ENCODE data around the gene B3GAT1. TPM values are rescaled to one million over a fixed set of nuclear protein-coding genes. Genes with fewer than 3 reads are reported as not detected.

Gene B3GAT1
- total RNA-seq, 1 experiment from 2014 or later = not detected

- Histone ChIP-seq H3K27ac (ENCODE audit: low read depth, low read length) (no peak overlapping the region), H3K79me2 (ENCODE audit: insufficient read depth, low read length) (no peaks in the 10 kb centered on the region), H3K4me1 (ENCODE audit: control insufficient read depth in 1 of 2, insufficient read depth in 2 of 2, low read length in 2 of 2) (no peaks in the 10 kb centered on the region), H3K4me2 (ENCODE audit: low read length) (no peak overlapping the region), H3K27me3 (ENCODE audit: insufficient read depth, low read length) (no peaks in the 10 kb centered on the region), H2AFZ (ENCODE audit: low read depth, low read length, poor library complexity, severe bottlenecking) (no peak overlapping the region), H3K9me3 (ENCODE audit: control insufficient read depth in 1 of 2, insufficient read depth in 1 of 2, low read depth in 1 of 2, low read length in 2 of 2) (no peaks in the 10 kb centered on the region), H3K4me3 (replicated peaks in 1 of 2; ENCODE audit: low read depth in 1 of 2, low read length in 2 of 2) (no peak overlapping the region), H3K9ac (ENCODE audit: low read length) (no peak overlapping the region), H3K36me3 (ENCODE audit: control insufficient read depth in 1 of 2, insufficient read depth in 2 of 2, low read length in 2 of 2) (no peaks in the 10 kb centered on the region), H3K9me2 (ENCODE audit: insufficient read depth) (no peaks in the 10 kb centered on the region), H4K20me1 (ENCODE audit: insufficient read depth) (no peaks in the 10 kb centered on the region)
- BruUV-seq (replicated peaks) = no TSS peak
- CTCF ChIA-PET = no interaction called here
- RAD21 ChIA-PET (ENCODE audit: low non-redundant PET in 1 of 2, low total read pairs in 2 of 2, uncharacterized antibody in 2 of 2, unreplicated experiment in 2 of 2) = no interaction called here
- DNase-seq (ENCODE audit: low read depth, low spot score) (no peak), ATAC-seq (no peak)
- POLR2A ChIA-PET = no interaction called here
- TF ChIP-seq CTCF (IDR thresholded peaks at IDR 0.05 in 2 of 3, conservative IDR thresholded peaks at IDR 0.05 in 1 of 3; ENCODE audit: borderline replicate concordance in 1 of 3, insufficient read depth in 1 of 3, low read depth in 2 of 3, low read length in 2 of 3) = 0 out of 6 replicates have a peak, but pooled peaks of 1 of the 3 experiments have one; percentile 7
- TF ChIP-seq SP1 (IDR thresholded peaks at IDR 0.05; ENCODE audit: low read depth) = no peak
- intact Hi-C loops (cut with micrococcal nuclease) = no loop called here
Observed at GRCh38 chr11:134389464-134390180, 22.4 kb downstream of the B3GAT1 start.

- ChIA-PET RAD21 (ENCODE audit: low non-redundant PET in 1 of 2, low total read pairs in 2 of 2, uncharacterized antibody in 2 of 2, unreplicated experiment in 2 of 2) (no interaction called here), CTCF (no interaction called here), POLR2A (no interaction called here)
- H2AFZ ChIP-seq (ENCODE audit: low read depth, low read length, poor library complexity, severe bottlenecking) = no peak overlapping the region
- no peaks in the 10 kb centered on the region for H3K9me3 ChIP-seq (ENCODE audit: control insufficient read depth in 1 of 2, insufficient read depth in 1 of 2, low read depth in 1 of 2, low read length in 2 of 2)
- no peaks in the 10 kb centered on the region for H3K9me2 ChIP-seq (ENCODE audit: insufficient read depth)
- BruUV-seq (replicated peaks) = no TSS peak
- intact Hi-C loops (cut with micrococcal nuclease) = no loop called here
- no peaks in the 10 kb centered on the region for H3K27me3 ChIP-seq (ENCODE audit: insufficient read depth, low read length)
- H3K4me1 ChIP-seq (ENCODE audit: control insufficient read depth in 1 of 2, insufficient read depth in 2 of 2, low read length in 2 of 2) = no peaks in the 10 kb centered on the region
- no peaks in the 10 kb centered on the region for H4K20me1 ChIP-seq (ENCODE audit: insufficient read depth)
- DNase-seq (ENCODE audit: low read depth, low spot score) (no peak), ATAC-seq (no peak)
- H3K4me2 ChIP-seq (ENCODE audit: low read length) = no peak overlapping the region
- no peak overlapping the region for H3K27ac ChIP-seq (ENCODE audit: low read depth, low read length)
- no peak overlapping the region for H3K4me3 ChIP-seq (replicated peaks in 1 of 2; ENCODE audit: low read depth in 1 of 2, low read length in 2 of 2)
- H3K79me2 ChIP-seq (ENCODE audit: insufficient read depth, low read length) = no peaks in the 10 kb centered on the region
- H3K9ac ChIP-seq (ENCODE audit: low read length) = no peak overlapping the region
- no peaks in the 10 kb centered on the region for H3K36me3 ChIP-seq (ENCODE audit: control insufficient read depth in 1 of 2, insufficient read depth in 2 of 2, low read length in 2 of 2)
- TF ChIP-seq ELF1 (IDR thresholded peaks at IDR 0.05; ENCODE audit: borderline replicate concordance, low read depth) (no peak), EZH2phosphoT487 (IDR thresholded peaks at IDR 0.05; ENCODE audit: borderline replicate concordance) (no peak), SP1 (IDR thresholded peaks at IDR 0.05; ENCODE audit: low read depth) (no peak), POLR2AphosphoS5 (IDR thresholded peaks at IDR 0.05; ENCODE audit: low read depth, low read length) (no peak), SRF (IDR thresholded peaks at IDR 0.05; ENCODE audit: low read depth) (no peak), CBX3 (IDR thresholded peaks at IDR 0.05; ENCODE audit: low read depth) (no peak), POLR2A (IDR thresholded peaks at IDR 0.05; ENCODE audit: borderline replicate concordance, extremely low read depth, insufficient read depth, insufficient read length) (no peak), ATF3 (IDR thresholded peaks at IDR 0.05) (no peak), FOSL1 (IDR thresholded peaks at IDR 0.05; ENCODE audit: low read depth) (no peak), JUND (IDR thresholded peaks at IDR 0.05) (no peak), SIN3A (IDR thresholded peaks at IDR 0.05; ENCODE audit: low read depth) (no peak), ZNF274 (IDR thresholded peaks at IDR 0.05; ENCODE audit: low read depth, low read length) (no peak), YY1 (IDR thresholded peaks at IDR 0.05; ENCODE audit: extremely low read depth, insufficient replicate concordance, low read depth, low read length) (no peak), EGR1 (IDR thresholded peaks at IDR 0.05; ENCODE audit: low read depth) (no peak), EZH2 (IDR thresholded peaks at IDR 0.05) (no peak)
- TF ChIP-seq, protein P1, sequence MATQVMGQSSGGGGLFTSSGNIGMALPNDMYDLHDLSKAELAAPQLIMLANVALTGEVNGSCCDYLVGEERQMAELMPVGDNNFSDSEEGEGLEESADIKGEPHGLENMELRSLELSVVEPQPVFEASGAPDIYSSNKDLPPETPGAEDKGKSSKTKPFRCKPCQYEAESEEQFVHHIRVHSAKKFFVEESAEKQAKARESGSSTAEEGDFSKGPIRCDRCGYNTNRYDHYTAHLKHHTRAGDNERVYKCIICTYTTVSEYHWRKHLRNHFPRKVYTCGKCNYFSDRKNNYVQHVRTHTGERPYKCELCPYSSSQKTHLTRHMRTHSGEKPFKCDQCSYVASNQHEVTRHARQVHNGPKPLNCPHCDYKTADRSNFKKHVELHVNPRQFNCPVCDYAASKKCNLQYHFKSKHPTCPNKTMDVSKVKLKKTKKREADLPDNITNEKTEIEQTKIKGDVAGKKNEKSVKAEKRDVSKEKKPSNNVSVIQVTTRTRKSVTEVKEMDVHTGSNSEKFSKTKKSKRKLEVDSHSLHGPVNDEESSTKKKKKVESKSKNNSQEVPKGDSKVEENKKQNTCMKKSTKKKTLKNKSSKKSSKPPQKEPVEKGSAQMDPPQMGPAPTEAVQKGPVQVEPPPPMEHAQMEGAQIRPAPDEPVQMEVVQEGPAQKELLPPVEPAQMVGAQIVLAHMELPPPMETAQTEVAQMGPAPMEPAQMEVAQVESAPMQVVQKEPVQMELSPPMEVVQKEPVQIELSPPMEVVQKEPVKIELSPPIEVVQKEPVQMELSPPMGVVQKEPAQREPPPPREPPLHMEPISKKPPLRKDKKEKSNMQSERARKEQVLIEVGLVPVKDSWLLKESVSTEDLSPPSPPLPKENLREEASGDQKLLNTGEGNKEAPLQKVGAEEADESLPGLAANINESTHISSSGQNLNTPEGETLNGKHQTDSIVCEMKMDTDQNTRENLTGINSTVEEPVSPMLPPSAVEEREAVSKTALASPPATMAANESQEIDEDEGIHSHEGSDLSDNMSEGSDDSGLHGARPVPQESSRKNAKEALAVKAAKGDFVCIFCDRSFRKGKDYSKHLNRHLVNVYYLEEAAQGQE (IDR thresholded peaks at IDR 0.05; ENCODE audit: low read depth) = no peak
Observed at GRCh38 chr11:134388590-134388989, 23.5 kb downstream of the B3GAT1 start.

Measured in HCT116 (cell line).